ENCODE data around the gene RBM5. TPM values are rescaled to one million over a fixed set of nuclear protein-coding genes. Genes with fewer than 3 reads are reported as not detected.

The RBM5 gene
- total RNA-seq, 4 donors from 2014 or later, result 41.1 to 108 (median 48.2) TPM

GRCh38 chr3:50165910-50166538 is 77.3 kb downstream of the RBM5 start:
- H3K27me3 ChIP-seq, result no peaks in the 10 kb centered on the region
- TF ChIP-seq POLR2A (IDR thresholded peaks at IDR 0.05) (no peak), CTCF (IDR thresholded peaks at IDR 0.05 in 4 of 5, conservative IDR thresholded peaks at IDR 0.05 in 1 of 5) (no peak)
- no peak overlapping the region for H3K4me3 ChIP-seq
- no peaks in the 10 kb centered on the region for H3K9me3 ChIP-seq
- DNase-seq, result no peak
- no peaks in the 10 kb centered on the region for H3K36me3 ChIP-seq
- no peak for ATAC-seq
- H3K27ac ChIP-seq, result peak overlapping the region; percentile 75 to 82 (median 78)
- peaks cover 72 to 90% of the 10 kb centered on the region in 2 donors for H3K4me1 ChIP-seq
- in situ Hi-C loops (cut with MboI; ENCODE audit: low sequenced_read_pairs in 4 of 4), result no loop called here
- intact Hi-C loops (cut with DNase I; ENCODE audit: low total_unique reads), result no loop called here

GRCh38 chr3:50166620-50167019 is 77.9 kb downstream of the RBM5 start:
- in situ Hi-C loops (cut with MboI; ENCODE audit: low sequenced_read_pairs in 4 of 4) (no loop called here), intact Hi-C loops (cut with DNase I; ENCODE audit: low total_unique reads) (no loop called here)
- H3K4me1 ChIP-seq, result peaks cover 78 to 90% of the 10 kb centered on the region in 2 donors
- H3K27me3 ChIP-seq, result no peaks in the 10 kb centered on the region
- H3K27ac ChIP-seq, result peak overlapping the region; percentile 75 to 82 (median 78)
- no peak for TF ChIP-seq POLR2A (IDR thresholded peaks at IDR 0.05)
- no peaks in the 10 kb centered on the region for H3K9me3 ChIP-seq
- H3K4me3 ChIP-seq, result no peak overlapping the region
- H3K36me3 ChIP-seq, result no peaks in the 10 kb centered on the region
- no peak for DNase-seq
- ATAC-seq, result no peak

- Histone ChIP-seq H3K36me3 (no peaks in the 10 kb centered on the region), H3K9me3 (no peaks in the 10 kb centered on the region), H3K27me3 (no peaks in the 10 kb centered on the region), H3K4me3 (no peak overlapping the region), H3K4me1 (peaks cover 84 to 90% of the 10 kb centered on the region in 2 donors), H3K27ac (peak overlapping the region; percentile 75 to 82 (median 78))
- in situ Hi-C loops (cut with MboI; ENCODE audit: low sequenced_read_pairs in 4 of 4) (no loop called here), intact Hi-C loops (cut with DNase I; ENCODE audit: low total_unique reads) (no loop called here)
- DNase-seq (no peak), ATAC-seq (no peak)
- TF ChIP-seq CTCF (IDR thresholded peaks at IDR 0.05 in 4 of 5, conservative IDR thresholded peaks at IDR 0.05 in 1 of 5) (no peak), POLR2A (IDR thresholded peaks at IDR 0.05) (no peak)
Measured at GRCh38 chr3:50167069-50167840, 78.5 kb downstream of the RBM5 start.

- DNase-seq (no peak), ATAC-seq (no peak)
- Histone ChIP-seq H3K4me1 (peaks cover 90 to 94% of the 10 kb centered on the region in 2 donors), H3K9me3 (no peaks in the 10 kb centered on the region), H3K4me3 (no peak overlapping the region), H3K27me3 (no peaks in the 10 kb centered on the region), H3K36me3 (no peaks in the 10 kb centered on the region), H3K27ac (peak overlapping the region; percentile 75 to 82 (median 78))
- intact Hi-C loops (cut with DNase I; ENCODE audit: low total_unique reads), result no loop called here
- in situ Hi-C loops (cut with MboI; ENCODE audit: low sequenced_read_pairs in 4 of 4), result no loop called here
- TF ChIP-seq POLR2A (IDR thresholded peaks at IDR 0.05) (no peak), CTCF (IDR thresholded peaks at IDR 0.05 in 4 of 5, conservative IDR thresholded peaks at IDR 0.05 in 1 of 5) (no peak)
Measured at GRCh38 chr3:50167841-50168209, 79.1 kb downstream of the RBM5 start.

- Histone ChIP-seq H3K36me3 (no peaks in the 10 kb centered on the region), H3K27ac (peak overlapping the region; percentile 75 to 82 (median 78)), H3K4me3 (no peak overlapping the region), H3K9me3 (no peaks in the 10 kb centered on the region), H3K27me3 (no peaks in the 10 kb centered on the region), H3K4me1 (peaks cover 92 to 97% of the 10 kb centered on the region in 2 donors)
- DNase-seq (no peak), ATAC-seq (no peak)
- intact Hi-C loops (cut with DNase I; ENCODE audit: low total_unique reads), result no loop called here
- no peak for TF ChIP-seq CTCF (IDR thresholded peaks at IDR 0.05 in 4 of 5, conservative IDR thresholded peaks at IDR 0.05 in 1 of 5)
- no peak for TF ChIP-seq POLR2A (IDR thresholded peaks at IDR 0.05)
- in situ Hi-C loops (cut with MboI; ENCODE audit: low sequenced_read_pairs in 4 of 4), result no loop called here
Measured at GRCh38 chr3:50168388-50168787, 79.7 kb downstream of the RBM5 start.

All from gastrocnemius medialis (tissue), 4 donors.